COR-L47 (cell line): ENCODE data around the gene BRICD5.

ENCODE experiments used
- DNase-seq: peaks from one replicate; lab custom pipeline; 2025; lab: John Stamatoyannopoulos, UW

Gene BRICD5

DNA sequence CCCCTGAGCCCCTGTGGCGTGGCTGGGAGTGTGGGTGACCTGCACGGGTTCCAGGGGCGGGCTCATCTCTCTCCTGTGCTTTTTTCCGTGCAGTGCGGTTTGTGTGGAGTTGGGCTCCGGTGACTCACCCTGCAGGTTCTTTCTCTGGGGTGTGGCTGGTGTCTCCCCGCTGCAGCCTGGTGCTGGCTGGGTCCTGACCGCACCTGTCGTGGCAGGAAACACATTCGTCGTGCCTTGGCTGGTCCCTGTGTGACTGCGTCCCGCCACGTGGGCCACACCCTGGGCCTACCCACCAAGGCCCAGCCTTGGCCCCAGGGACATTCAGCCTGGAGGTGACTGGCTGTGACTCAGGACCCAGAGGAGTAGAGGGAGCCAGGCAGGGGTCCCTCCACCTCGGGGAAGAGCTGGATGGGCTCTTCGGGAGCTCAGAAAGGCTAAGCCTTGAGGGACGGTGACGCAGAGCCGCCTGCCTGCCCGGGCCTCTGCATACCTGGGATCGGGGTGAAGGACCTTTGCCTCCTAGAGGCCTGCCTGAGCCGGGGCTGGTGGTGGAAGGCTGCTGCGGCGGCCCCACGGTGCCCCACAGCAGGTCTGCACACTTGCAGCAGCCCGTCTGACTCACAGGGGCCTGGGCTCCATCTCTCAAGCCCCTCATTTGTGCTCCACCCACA lies 47.3 kb downstream of the BRICD5 start:
- no peak for DNase-seq

DNA sequence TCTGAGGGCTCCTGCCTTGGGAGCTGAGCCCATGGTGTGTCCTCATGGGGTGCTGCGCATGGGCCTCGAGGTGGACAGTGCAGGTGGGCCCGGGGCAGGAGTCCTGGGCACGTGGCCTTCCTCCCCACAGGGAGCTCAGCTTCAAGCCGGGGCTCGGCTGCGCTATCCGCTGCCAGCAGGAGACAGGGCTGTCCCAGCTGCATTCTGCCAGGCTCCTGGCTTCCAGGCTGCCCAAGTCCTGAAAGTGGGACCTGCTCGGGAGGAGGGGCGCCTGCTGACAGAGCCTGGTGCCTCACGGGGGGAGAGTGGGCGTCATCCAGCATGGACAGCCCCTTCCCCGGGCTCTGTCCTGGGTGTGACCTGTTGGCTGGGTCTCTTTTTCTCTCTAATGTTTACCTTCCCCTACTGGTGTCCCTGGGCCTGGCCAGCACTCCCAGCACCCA lies 48.0 kb downstream of the BRICD5 start:
- no peak for DNase-seq

DNA sequence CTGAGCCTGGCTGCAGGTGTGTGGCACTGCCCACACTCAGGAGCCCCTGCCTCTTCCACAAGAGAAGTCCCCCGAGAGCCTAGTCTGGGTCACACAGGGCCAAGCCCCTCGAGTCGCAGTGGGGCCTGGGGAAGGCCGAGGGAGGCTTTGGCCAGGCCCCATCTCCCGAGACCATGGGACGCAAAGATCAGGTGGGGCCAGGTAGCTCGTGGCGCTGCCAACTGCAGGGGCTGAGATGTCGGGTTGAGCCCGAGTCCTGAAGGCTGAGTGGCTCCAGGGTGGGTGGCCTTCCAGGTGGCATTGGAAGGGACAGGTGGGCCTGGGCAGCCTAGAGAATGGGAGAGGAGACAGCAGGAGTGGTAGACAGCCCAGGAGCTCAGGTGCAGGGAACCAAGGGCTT lies 48.8 kb downstream of the BRICD5 start:
- no peak for DNase-seq

DNA sequence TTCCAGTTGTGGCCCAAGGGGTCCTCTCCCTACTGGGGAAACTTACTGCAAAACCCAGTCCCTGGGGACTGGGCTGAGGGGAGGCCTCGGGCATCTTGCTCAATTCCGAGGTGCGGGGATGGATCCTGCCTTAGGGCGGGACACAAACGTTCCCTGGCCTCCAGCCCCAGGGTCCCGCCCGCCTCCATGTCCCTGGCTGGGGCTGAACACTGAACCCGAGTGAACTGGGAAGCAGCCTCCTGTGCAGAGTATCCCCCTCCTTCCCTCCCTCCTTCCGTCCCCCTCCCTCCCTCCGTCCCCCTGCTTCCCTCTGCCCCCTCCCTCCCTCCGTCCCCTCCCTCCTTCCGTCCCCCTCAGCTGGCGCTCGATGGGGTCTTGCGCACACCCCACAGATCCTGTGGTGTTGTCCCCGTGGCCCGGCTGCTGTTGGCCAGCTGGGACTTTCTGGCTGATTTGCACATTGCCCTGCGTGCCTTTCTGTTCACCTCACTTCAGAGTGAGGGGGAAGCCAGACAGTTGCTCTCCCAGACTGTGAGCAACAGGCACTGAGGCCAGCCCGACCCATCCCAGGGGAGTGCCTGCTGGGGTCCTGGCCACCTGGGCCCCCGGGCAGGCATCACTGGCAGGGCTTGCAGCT lies 49.6 kb downstream of the BRICD5 start:
- DNase-seq: no peak
